GM12891 (cell line): ENCODE results near the gene CDH23.

Source experiments
- PAX5 ChIP-seq: IDR thresholded peaks from 2 replicates; pipeline ENCODE4 v1.6.1; 2011; ENCODE audit warnings: low read length, moderate library complexity, mild to moderate bottlenecking; ENCODE audit not compliant: insufficient read depth, severe bottlenecking
- POLR2A ChIP-seq: IDR thresholded peaks from 2 replicates; pipeline ENCODE4 v1.6.1; 2011; ENCODE audit warnings: low read depth, low read length, control low read depth
- POLR2AphosphoS5 ChIP-seq: IDR thresholded peaks from 2 replicates; pipeline ENCODE4 v1.6.1; 2011; ENCODE audit warnings: low read depth, low read length, control low read depth
- POU2F2 ChIP-seq: IDR thresholded peaks from 2 replicates; pipeline ENCODE4 v1.6.1; 2011; ENCODE audit warnings: low read depth, mild to moderate bottlenecking, control low read depth, low read length, moderate library complexity
- SPI1 ChIP-seq: IDR thresholded peaks from 2 replicates; pipeline ENCODE4 v1.6.1; 2011; ENCODE audit warnings: low read depth, low read length, control low read depth
- TAF1 ChIP-seq: IDR thresholded peaks from 2 replicates; pipeline ENCODE4 v1.6.1; 2011; ENCODE audit warnings: low read depth, low read length, control low read depth

GRCh38 chr10:71829896-71830295, 433.2 kb downstream of the CDH23 start:
- TF ChIP-seq POLR2A: no peak
- no peak for TF ChIP-seq TAF1
- TF ChIP-seq POLR2AphosphoS5: no peak
- TF ChIP-seq SPI1: no peak
- TF ChIP-seq POU2F2: no peak
- no peak for TF ChIP-seq PAX5
